T-cell (primary cell): ENCODE results near the gene MRPL18. TPM values are rescaled to one million over a fixed set of nuclear protein-coding genes. Genes with fewer than 3 reads are reported as not detected.
A peak's percentile ranks its signal among the peaks of the same experiment; 100 is the strongest.
"Not testable (repeated sequence)": the region's sequence is repeated elsewhere in the genome, so short reads cannot be mapped to it uniquely, and the experiment has no call there.

Experiments used
- ATAC-seq, 4 experiments: fragments of 200-7000 bp in 3 of 4; fragments of 150-1000 bp in 1 of 4; cut with Tn5 transposase; replicated peaks in 1 of 4; 1 replicate in 3 of 4; 2 replicates in 1 of 4; pipeline ENCODE4 v1.10.0; 2021; ENCODE audit warnings: moderate library complexity in 3 of 4, mild to moderate bottlenecking in 2 of 4, moderate number of reproducible peaks in 1 of 4
- CTCF ChIA-PET, 2 donors: fragments of 300-600 bp; sonication (Branson Sonifier 250); formaldehyde crosslinking; loops; one replicate each; lab custom pipeline; 2022; ENCODE audit warnings: antibody characterized with exemption in 2 of 2; lab: Charles Lee
- POLR2A ChIA-PET, 2 donors: fragments of 300-600 bp; sonication (Branson Sonifier 250); formaldehyde crosslinking; loops; one replicate each; lab custom pipeline; 2022; ENCODE audit warnings: antibody characterized with exemption in 2 of 2; lab: Charles Lee
- DNase-seq, 35 experiments: peaks; one replicate each; pipeline versions ENCODE4 v3.0.0 to v3.0.0-alpha.2; 2013 to 2023
- H3K27ac ChIP-seq: one replicate; pipeline ENCODE4 v1.5.1; 2013; ENCODE audit warnings: low read length
- H3K27me3 ChIP-seq, 2 experiments: replicated peaks in 1 of 2; 1 replicate in 1 of 2; 2 replicates in 1 of 2; pipeline versions ENCODE4 v1.6.1 to v1.7.0; 2013; ENCODE audit warnings: low read length in 1 of 2, mixed read lengths in 1 of 2; ENCODE audit not compliant: control insufficient read depth in 2 of 2, insufficient read depth in 2 of 2; ENCODE audit errors: extremely low read depth in 1 of 2
- H3K36me3 ChIP-seq, 2 donors: 1 replicate in 1 of 2; 2 replicates in 1 of 2; pipeline versions ENCODE4 v1.6.1 to v1.7.0; 2013; ENCODE audit warnings: low read length in 1 of 2; ENCODE audit not compliant: control insufficient read depth in 2 of 2, insufficient read depth in 1 of 2; ENCODE audit errors: extremely low read depth in 1 of 2
- H3K4me1 ChIP-seq, 2 experiments: 1 replicate in 1 of 2; 2 replicates in 1 of 2; pipeline versions ENCODE4 v1.6.1 to v1.7.0; 2013; ENCODE audit warnings: low read length in 2 of 2, mixed read lengths in 1 of 2; ENCODE audit not compliant: insufficient read depth in 2 of 2, control insufficient read depth in 1 of 2; ENCODE audit errors: extremely low read depth in 1 of 2
- H3K4me3 ChIP-seq, 2 donors: 1 replicate in 1 of 2; 2 replicates in 1 of 2; pipeline versions ENCODE4 v1.5.1 to v1.7.0; 2013; ENCODE audit warnings: mild to moderate bottlenecking in 2 of 2, low read length in 1 of 2, moderate library complexity in 1 of 2; ENCODE audit not compliant: control insufficient read depth in 1 of 2; ENCODE audit errors: extremely low read depth in 1 of 2
- H3K9me3 ChIP-seq: 2 replicates; pipeline ENCODE4 v1.7.0; 2013
- H3K27ac Mint-ChIP-seq, 2 donors: one replicate each; pipeline ENCODE4 v1.8.0; 2020 to 2021; ENCODE audit warnings: mild to moderate bottlenecking in 2 of 2, mixed read lengths in 2 of 2
- H3K27me3 Mint-ChIP-seq, 2 donors: one replicate each; pipeline ENCODE4 v1.8.0; 2021 to 2022; ENCODE audit warnings: mixed read lengths in 2 of 2
- H3K36me3 Mint-ChIP-seq: one replicate; pipeline ENCODE4 v1.8.0; 2021; ENCODE audit warnings: mixed read lengths
- H3K4me1 Mint-ChIP-seq, 3 donors: one replicate each; pipeline ENCODE4 v1.8.0; 2020 to 2022; ENCODE audit warnings: mixed read lengths in 3 of 3, mild to moderate bottlenecking in 1 of 3
- H3K4me3 Mint-ChIP-seq, 3 donors: one replicate each; pipeline ENCODE4 v1.8.0; 2020 to 2022; ENCODE audit warnings: mild to moderate bottlenecking in 3 of 3, mixed read lengths in 3 of 3, moderate library complexity in 3 of 3
- H3K9me3 Mint-ChIP-seq, 3 donors: one replicate each; pipeline ENCODE4 v1.8.0; 2020 to 2022; ENCODE audit warnings: mixed read lengths in 3 of 3
- WGBS: methylation state at CpG from one replicate; pipeline ENCODE4 v1.1.5; 2013; ENCODE audit warnings: missing lambda C conversion rate; ENCODE audit not compliant: insufficient coverage; 5-methylcytosine and 5-hydroxymethylcytosine counted together
- total RNA-seq, 35 experiments: library from RNA in 6 of 35; stranded (reverse) in 6 of 35; fragments of 120-200 nt in 1 of 35; gene quantifications; one replicate each; pipeline versions ENCODE4 v1.2.1 to v1.2.4 and lab custom pipeline; 2013 to 2026

Gene MRPL18
- total RNA-seq (10 to 100 TPM; 19.8 to 44.4 (median 36.6) TPM), total RNA-seq (lab: John Stamatoyannopoulos, UW) (11.2 to 87.7 (median 24.5) reads per million in 29 experiments)
- 37.8 TPM for total RNA-seq (2013)

- Histone ChIP-seq H3K4me1 (peaks cover 25 to 31% of the 10 kb centered on the region in 2 experiments), H3K36me3 (peaks cover 4 to 46% of the 10 kb centered on the region in 2 donors), H3K4me3 (peak within 1 kb of the TSS; percentile 96), H3K27me3 (no peaks in the 10 kb centered on the region), H3K9me3 (no peaks in the 10 kb centered on the region), H3K27ac (peak within 1 kb of the TSS; percentile 96)
- DNase-seq (peak; percentile 69 to 94 (median 86)), ATAC-seq (peak; percentile 84 to 88 (median 86))
- POLR2A ChIA-PET, result interaction anchor here (0.6 to 2.4 kb wide), 22 partner anchors 8 to 1484 kb away, joined by 3 to 24 read pairs (median 4); partner anchors contain the start of genes WTAP (in 2 of the 2), ACAT2 (in 1 of the 2), AGPAT4 (in 1 of the 2) and SOD2 (in 1 of the 2)
- Mint-ChIP-seq H3K36me3 (peaks cover 44% of the 10 kb centered on the region), H3K4me1 (peaks cover 58 to 69% (median 63%) of the 10 kb centered on the region in 3 donors), H3K9me3 (no peaks in the 10 kb centered on the region), H3K27ac (peak within 1 kb of the TSS; percentile 97 to 99), H3K4me3 (peak within 1 kb of the TSS; percentile 96 to 99 (median 98)), H3K27me3 (no peaks in the 10 kb centered on the region)
- WGBS, result under 1% methylated on average over 48 of the region's 56 CpGs
- CTCF ChIA-PET, result interaction anchor here (0.5 to 2.4 kb wide), 14 partner anchors 15 to 1506 kb away, joined by 3 to 17 read pairs (median 5); partner anchors contain the start of genes ACAT2 (in 1 of the 2) and WTAP (in 1 of the 2)
These were observed at the start of gene MRPL18 for GRCh38 chr6:159790149-159790955. Gene MRPL18 (plus strand): TSS chr6:159790467. CDS start chr6:159790588, 121 bp downstream.

- CTCF ChIA-PET, result interaction anchor here (0.6 to 1.0 kb wide), 2 partner anchors 24 to 25 kb away, joined by 3 read pairs; no protein-coding TSS in a partner anchor
- DNase-seq (no peak), ATAC-seq (no peak)
- no peaks in the 10 kb centered on the region for H3K9me3 ChIP-seq
- H3K4me1 ChIP-seq, result peaks cover 0 to 5% of the 10 kb centered on the region in 2 experiments
- POLR2A ChIA-PET, result no interaction called here
- no peaks in the 10 kb centered on the region for H3K9me3 Mint-ChIP-seq
- WGBS, result 80% methylated on average over 1 of the region's 1 CpG
- H3K4me3 Mint-ChIP-seq, result no peak overlapping the region
- peaks cover 35 to 49% (median 47%) of the 10 kb centered on the region in 3 donors for H3K4me1 Mint-ChIP-seq
- no peak overlapping the region for H3K4me3 ChIP-seq
- no peaks in the 10 kb centered on the region for H3K27me3 ChIP-seq
- peaks cover 51% of the 10 kb centered on the region for H3K36me3 Mint-ChIP-seq
- no peaks in the 10 kb centered on the region for H3K27me3 Mint-ChIP-seq
- no peak overlapping the region for H3K27ac ChIP-seq
- H3K36me3 ChIP-seq, result peaks cover 6 to 76% of the 10 kb centered on the region in 2 donors
- no peak overlapping the region for H3K27ac Mint-ChIP-seq
These were observed 48.1 kb upstream of the MRPL18 start for GRCh38 chr6:159742165-159742564.

- no peaks in the 10 kb centered on the region for H3K4me1 ChIP-seq
- H3K9me3 Mint-ChIP-seq, result no peaks in the 10 kb centered on the region
- DNase-seq (no peak), ATAC-seq (no peak)
- H3K4me3 ChIP-seq, result no peak overlapping the region
- peak overlapping the region in 1 of 2 donors; percentile 62 for H3K27ac Mint-ChIP-seq
- peaks cover 6 to 94% of the 10 kb centered on the region in 2 donors for H3K36me3 ChIP-seq
- peaks cover 66% of the 10 kb centered on the region for H3K36me3 Mint-ChIP-seq
- CTCF ChIA-PET, result no interaction called here
- H3K9me3 ChIP-seq, result no peaks in the 10 kb centered on the region
- no CpG with 5 or more reads among the region's 7 CpGs for WGBS
- H3K27ac ChIP-seq, result no peak overlapping the region
- H3K27me3 ChIP-seq, result no peaks in the 10 kb centered on the region
- POLR2A ChIA-PET, result interaction anchor here in 1 of 2 donors (0.5 kb wide), 1 partner anchor 8 kb away, joined by 3 read pairs; no protein-coding TSS in a partner anchor
- H3K4me1 Mint-ChIP-seq, result peaks cover 21 to 40% (median 33%) of the 10 kb centered on the region in 3 donors
- H3K4me3 Mint-ChIP-seq, result no peak overlapping the region
- H3K27me3 Mint-ChIP-seq, result no peaks in the 10 kb centered on the region
These were observed 45.2 kb upstream of the MRPL18 start for GRCh38 chr6:159745081-159745480.

GRCh38 chr6:159746759-159747158, 43.5 kb upstream of the MRPL18 start:
- Histone ChIP-seq H3K4me3 (no peak overlapping the region), H3K4me1 (no peaks in the 10 kb centered on the region), H3K27me3 (no peaks in the 10 kb centered on the region), H3K36me3 (peaks cover 12 to 90% of the 10 kb centered on the region in 2 donors), H3K9me3 (no peaks in the 10 kb centered on the region), H3K27ac (no peak overlapping the region)
- WGBS, result no CpG with 5 or more reads among the region's 1 CpG
- DNase-seq (no peak), ATAC-seq (no peak)
- peaks cover 12 to 34% (median 25%) of the 10 kb centered on the region in 3 donors for H3K4me1 Mint-ChIP-seq
- no peak overlapping the region for H3K4me3 Mint-ChIP-seq
- no peaks in the 10 kb centered on the region for H3K27me3 Mint-ChIP-seq
- POLR2A ChIA-PET, result interaction anchor here in 1 of 2 donors (0.6 kb wide), 1 partner anchor 47 kb away, joined by 9 read pairs; no protein-coding TSS in a partner anchor
- peaks cover 57% of the 10 kb centered on the region for H3K36me3 Mint-ChIP-seq
- H3K9me3 Mint-ChIP-seq, result no peaks in the 10 kb centered on the region
- CTCF ChIA-PET, result interaction anchor here in 1 of 2 donors (1.0 kb wide), 1 partner anchor 56 kb away, joined by 3 read pairs; no protein-coding TSS in a partner anchor
- H3K27ac Mint-ChIP-seq, result no peak overlapping the region

- H3K27ac Mint-ChIP-seq, result peak overlapping the region in 1 of 2 donors; percentile 48
- peaks cover 12 to 32% (median 23%) of the 10 kb centered on the region in 3 donors for H3K4me1 Mint-ChIP-seq
- H3K4me1 ChIP-seq, H3K4me3 Mint-ChIP-seq, H3K4me3 ChIP-seq, H3K27ac ChIP-seq, ATAC-seq, H3K9me3 ChIP-seq, H3K27me3 ChIP-seq, DNase-seq, H3K9me3 Mint-ChIP-seq, H3K27me3 Mint-ChIP-seq, POLR2A ChIA-PET: not testable (repeated sequence)
- CTCF ChIA-PET, result interaction anchor here (0.6 to 0.8 kb wide), 2 partner anchors 20 to 778 kb away, joined by 3 to 4 read pairs; no protein-coding TSS in a partner anchor
- no CpG with 5 or more reads among the region's 7 CpGs for WGBS
- peaks cover 14 to 87% of the 10 kb centered on the region in 2 donors for H3K36me3 ChIP-seq
- peaks cover 55% of the 10 kb centered on the region for H3K36me3 Mint-ChIP-seq
These were observed 42.1 kb upstream of the MRPL18 start for GRCh38 chr6:159748127-159748526.

GRCh38 chr6:159751448-159751847, 38.8 kb upstream of the MRPL18 start:
- H3K27me3 ChIP-seq, result no peaks in the 10 kb centered on the region
- H3K9me3 ChIP-seq, result no peaks in the 10 kb centered on the region
- peaks cover 14 to 87% of the 10 kb centered on the region in 2 donors for H3K36me3 ChIP-seq
- no peak overlapping the region for H3K27ac ChIP-seq
- no CpG with 5 or more reads among the region's 3 CpGs for WGBS
- no peak overlapping the region for H3K4me3 Mint-ChIP-seq
- H3K27ac Mint-ChIP-seq, result no peak overlapping the region
- peaks cover 0 to 10% (median 3%) of the 10 kb centered on the region in 3 donors for H3K4me1 Mint-ChIP-seq
- ChIA-PET CTCF (interaction anchor here (0.6 kb wide), 2 partner anchors 30 to 36 kb away, joined by 3 to 4 read pairs; no protein-coding TSS in a partner anchor), POLR2A (interaction anchor here (0.7 to 1.0 kb wide), 4 partner anchors 10 to 704 kb away, joined by 3 to 10 read pairs (median 3); partner anchors contain the start of genes ACAT2 (in 1 of the 2) and MRPL18 (in 1 of the 2))
- H3K9me3 Mint-ChIP-seq, result no peaks in the 10 kb centered on the region
- H3K27me3 Mint-ChIP-seq, result no peaks in the 10 kb centered on the region
- DNase-seq, result no peak
- no peak for ATAC-seq
- no peak overlapping the region for H3K4me3 ChIP-seq
- H3K36me3 Mint-ChIP-seq, result peaks cover 48% of the 10 kb centered on the region
- no peaks in the 10 kb centered on the region for H3K4me1 ChIP-seq
